Measurements from ENCODE around the gene SKAP1.

DNA sequence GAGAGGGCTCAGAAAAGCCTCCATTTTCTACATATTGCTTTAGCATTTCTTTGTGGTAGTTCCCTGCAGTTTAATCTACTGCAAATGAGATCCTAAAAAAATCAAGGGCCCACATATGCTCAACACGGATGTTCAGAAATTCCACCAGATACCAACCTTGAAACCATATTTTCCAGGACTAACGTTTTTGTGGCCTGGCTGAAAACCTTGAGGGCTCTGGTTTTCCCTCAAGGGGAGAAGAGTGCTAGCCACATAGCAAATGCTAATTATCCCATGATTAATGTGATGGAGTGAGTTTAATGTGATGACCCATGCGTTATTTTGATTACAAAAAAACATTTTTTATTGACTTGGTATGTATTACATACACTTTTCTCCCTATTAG is 253.6 kb downstream of the SKAP1 start:
- TF ChIP-seq, protein P1, sequence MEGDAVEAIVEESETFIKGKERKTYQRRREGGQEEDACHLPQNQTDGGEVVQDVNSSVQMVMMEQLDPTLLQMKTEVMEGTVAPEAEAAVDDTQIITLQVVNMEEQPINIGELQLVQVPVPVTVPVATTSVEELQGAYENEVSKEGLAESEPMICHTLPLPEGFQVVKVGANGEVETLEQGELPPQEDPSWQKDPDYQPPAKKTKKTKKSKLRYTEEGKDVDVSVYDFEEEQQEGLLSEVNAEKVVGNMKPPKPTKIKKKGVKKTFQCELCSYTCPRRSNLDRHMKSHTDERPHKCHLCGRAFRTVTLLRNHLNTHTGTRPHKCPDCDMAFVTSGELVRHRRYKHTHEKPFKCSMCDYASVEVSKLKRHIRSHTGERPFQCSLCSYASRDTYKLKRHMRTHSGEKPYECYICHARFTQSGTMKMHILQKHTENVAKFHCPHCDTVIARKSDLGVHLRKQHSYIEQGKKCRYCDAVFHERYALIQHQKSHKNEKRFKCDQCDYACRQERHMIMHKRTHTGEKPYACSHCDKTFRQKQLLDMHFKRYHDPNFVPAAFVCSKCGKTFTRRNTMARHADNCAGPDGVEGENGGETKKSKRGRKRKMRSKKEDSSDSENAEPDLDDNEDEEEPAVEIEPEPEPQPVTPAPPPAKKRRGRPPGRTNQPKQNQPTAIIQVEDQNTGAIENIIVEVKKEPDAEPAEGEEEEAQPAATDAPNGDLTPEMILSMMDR (conservative IDR thresholded peaks at IDR 0.05 in 1 of 2, IDR thresholded peaks at IDR 0.05 in 1 of 2; ENCODE audit: low read depth in 1 of 2, low read length in 2 of 2): no peak
- no peak for TF ChIP-seq EZH2 (IDR thresholded peaks at IDR 0.05; ENCODE audit: low read length, missing control alignments)
